MM.1S (cell line): ENCODE results near the gene ZSCAN12.

ENCODE experiments used
- DNase-seq: peaks from one replicate; pipeline ENCODE4 v3.0.0-alpha.2; 2015
- H2AFZ ChIP-seq: fragments of 300-600 bp; sonication (generic); 2 replicates; pipeline ENCODE4 v1.6.0; 2016; ENCODE audit warnings: antibody characterized with exemption, low read length
- H3F3A ChIP-seq: fragments of 300-600 bp; sonication (generic); 2 replicates; pipeline ENCODE4 v1.6.1; 2016; ENCODE audit warnings: mild to moderate bottlenecking, antibody characterized with exemption, low read length, moderate library complexity, mixed read lengths; ENCODE audit not compliant: insufficient read depth
- H3K27ac ChIP-seq: fragments of 300-600 bp; sonication (generic); 2 replicates; pipeline ENCODE4 v1.5.1; 2016; ENCODE audit warnings: mild to moderate bottlenecking, low read length
- H3K27me3 ChIP-seq: fragments of 300-600 bp; sonication (generic); replicated peaks from 2 replicates; pipeline ENCODE4 v1.6.0; 2016; ENCODE audit warnings: low read length; ENCODE audit not compliant: insufficient read depth
- H3K36me3 ChIP-seq: fragments of 300-600 bp; sonication (generic); replicated peaks from 2 replicates; pipeline ENCODE4 v1.6.1; 2016; ENCODE audit warnings: mild to moderate bottlenecking, low read length, mixed read lengths; ENCODE audit not compliant: insufficient read depth
- H3K4me1 ChIP-seq: fragments of 300-600 bp; sonication (generic); 2 replicates; pipeline ENCODE4 v1.6.1; 2016; ENCODE audit warnings: low read length, mixed read lengths
- H3K4me2 ChIP-seq: fragments of 300-600 bp; sonication (generic); 2 replicates; pipeline ENCODE4 v1.6.0; 2016; ENCODE audit warnings: low read depth, low read length
- H3K4me3 ChIP-seq: fragments of 300-600 bp; sonication (generic); 2 replicates; pipeline ENCODE4 v1.5.1; 2016; ENCODE audit warnings: low read length, mixed read lengths
- H3K79me2 ChIP-seq: fragments of 300-600 bp; sonication (generic); 2 replicates; pipeline ENCODE4 v1.6.1; 2016; ENCODE audit warnings: mixed run types, low read length, mixed read lengths
- H3K9ac ChIP-seq: fragments of 300-600 bp; sonication (generic); 2 replicates; pipeline ENCODE4 v1.6.1; 2016; ENCODE audit warnings: low read length, mixed read lengths
- H3K9me2 ChIP-seq: fragments of 300-600 bp; sonication (generic); replicated peaks from 2 replicates; pipeline ENCODE4 v1.6.1; 2016; ENCODE audit warnings: mild to moderate bottlenecking, low read length, mixed read lengths; ENCODE audit not compliant: insufficient read depth
- H3K9me3 ChIP-seq: fragments of 300-600 bp; sonication (generic); replicated peaks from 2 replicates; pipeline ENCODE4 v1.6.1; 2016; ENCODE audit warnings: mild to moderate bottlenecking, low read length, mixed read lengths; ENCODE audit not compliant: insufficient read depth
- H4K20me1 ChIP-seq: fragments of 300-600 bp; sonication (generic); 2 replicates; pipeline ENCODE4 v1.6.1; 2016; ENCODE audit warnings: mild to moderate bottlenecking, low read length, moderate library complexity, mixed read lengths; ENCODE audit not compliant: insufficient read depth
- CTCF ChIP-seq: fragments of 300-600 bp; sonication (generic); IDR thresholded peaks from 2 replicates; pipeline ENCODE4 v1.5.1; 2016; ENCODE audit warnings: antibody characterized with exemption, low read length, mixed read lengths
- EZH2 ChIP-seq: fragments of 300-600 bp; sonication (generic); optimal IDR thresholded peaks from 2 replicates; pipeline ENCODE3; 2017; ENCODE audit warnings: low read depth, mild to moderate bottlenecking, antibody characterized with exemption, low read length, mixed read lengths
- EZH2phosphoT487 ChIP-seq: fragments of 300-600 bp; sonication (generic); IDR thresholded peaks from 2 replicates; pipeline ENCODE4 v1.6.1; 2018; ENCODE audit warnings: antibody characterized with exemption, low read length

The ZSCAN12 gene

GRCh38 chr6:28393912-28394662, 5.5 kb downstream of the ZSCAN12 start:
- H3K27me3 ChIP-seq = no peaks in the 10 kb centered on the region
- H3K9me2 ChIP-seq = no peaks in the 10 kb centered on the region
- no peaks in the 10 kb centered on the region for H3K4me1 ChIP-seq
- no peak overlapping the region for H3K27ac ChIP-seq
- TF ChIP-seq EZH2 (no peak), CTCF (peak; percentile 18), EZH2phosphoT487 (no peak)
- no peak overlapping the region for H2AFZ ChIP-seq
- H3K79me2 ChIP-seq = peaks cover 22% of the 10 kb centered on the region
- peaks cover 2% of the 10 kb centered on the region; the same call in 1 of the 2 replicates for H3F3A ChIP-seq
- no peaks in the 10 kb centered on the region for H3K9me3 ChIP-seq
- no peak for DNase-seq
- peaks cover 8% of the 10 kb centered on the region; the same call in 1 of the 2 replicates for H3K36me3 ChIP-seq
- no peak overlapping the region for H3K4me2 ChIP-seq
- no peak overlapping the region for H3K9ac ChIP-seq
- no peak overlapping the region for H3K4me3 ChIP-seq
- H4K20me1 ChIP-seq = no peaks in the 10 kb centered on the region

- H3K9me3 ChIP-seq = no peaks in the 10 kb centered on the region
- H3K79me2 ChIP-seq = peaks cover 3% of the 10 kb centered on the region; the same call in 1 of the 2 replicates
- DNase-seq = no peak
- H3K4me2 ChIP-seq = no peak overlapping the region
- H4K20me1 ChIP-seq = no peaks in the 10 kb centered on the region
- no peak overlapping the region for H3K27ac ChIP-seq
- H3K4me1 ChIP-seq = no peaks in the 10 kb centered on the region
- TF ChIP-seq CTCF (no peak), EZH2phosphoT487 (no peak), EZH2 (no peak)
- no peak overlapping the region for H2AFZ ChIP-seq
- H3K9ac ChIP-seq = no peak overlapping the region
- H3K27me3 ChIP-seq = no peaks in the 10 kb centered on the region
- no peaks in the 10 kb centered on the region for H3F3A ChIP-seq
- peaks cover 8% of the 10 kb centered on the region; the same call in 1 of the 2 replicates for H3K36me3 ChIP-seq
- no peaks in the 10 kb centered on the region for H3K9me2 ChIP-seq
- no peak overlapping the region for H3K4me3 ChIP-seq
Observed at GRCh38 chr6:28390688-28391087, 8.9 kb downstream of the ZSCAN12 start.

- Histone ChIP-seq H3K79me2 (no peaks in the 10 kb centered on the region), H3K4me1 (peaks cover 6% of the 10 kb centered on the region), H3K9me2 (no peaks in the 10 kb centered on the region), H3K9ac (no peak overlapping the region), H3K27ac (no peak overlapping the region; the same call in 1 of the 2 replicates), H4K20me1 (no peaks in the 10 kb centered on the region), H2AFZ (no peak overlapping the region), H3K27me3 (no peaks in the 10 kb centered on the region), H3K4me2 (peak overlapping the region; percentile 80; the same call in 1 of the 2 replicates), H3F3A (peaks cover 8% of the 10 kb centered on the region; the same call in 1 of the 2 replicates), H3K36me3 (no peaks in the 10 kb centered on the region), H3K4me3 (peak overlapping the region; percentile 60; the same call in 1 of the 2 replicates), H3K9me3 (no peaks in the 10 kb centered on the region)
- DNase-seq = no peak
- TF ChIP-seq CTCF (no peak), EZH2 (no peak), EZH2phosphoT487 (no peak)
Observed at GRCh38 chr6:28384143-28384533, 15.4 kb downstream of the ZSCAN12 start.
